HG03039 (cell line): Measurements from ENCODE around the gene OVCH2.
"Not testable (repeated sequence)": the region's sequence is repeated elsewhere in the genome, so short reads cannot be mapped to it uniquely, and the experiment has no call there.

Experiments used
- ATAC-seq: cut with Tn5 transposase; IDR thresholded peaks from one replicate; pipeline ENCODE4 v1.9.1; 2021; ENCODE audit warnings: mild to moderate bottlenecking, moderate library complexity; ENCODE audit not compliant: unreplicated experiment

Gene OVCH2, protein sequence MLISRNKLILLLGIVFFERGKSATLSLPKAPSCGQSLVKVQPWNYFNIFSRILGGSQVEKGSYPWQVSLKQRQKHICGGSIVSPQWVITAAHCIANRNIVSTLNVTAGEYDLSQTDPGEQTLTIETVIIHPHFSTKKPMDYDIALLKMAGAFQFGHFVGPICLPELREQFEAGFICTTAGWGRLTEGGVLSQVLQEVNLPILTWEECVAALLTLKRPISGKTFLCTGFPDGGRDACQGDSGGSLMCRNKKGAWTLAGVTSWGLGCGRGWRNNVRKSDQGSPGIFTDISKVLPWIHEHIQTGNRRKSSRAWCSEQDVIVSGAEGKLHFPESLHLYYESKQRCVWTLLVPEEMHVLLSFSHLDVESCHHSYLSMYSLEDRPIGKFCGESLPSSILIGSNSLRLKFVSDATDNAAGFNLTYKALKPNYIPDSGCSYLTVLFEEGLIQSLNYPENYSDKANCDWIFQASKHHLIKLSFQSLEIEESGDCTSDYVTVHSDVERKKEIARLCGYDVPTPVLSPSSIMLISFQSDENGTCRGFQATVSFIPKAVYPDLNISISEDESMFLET

DNA sequence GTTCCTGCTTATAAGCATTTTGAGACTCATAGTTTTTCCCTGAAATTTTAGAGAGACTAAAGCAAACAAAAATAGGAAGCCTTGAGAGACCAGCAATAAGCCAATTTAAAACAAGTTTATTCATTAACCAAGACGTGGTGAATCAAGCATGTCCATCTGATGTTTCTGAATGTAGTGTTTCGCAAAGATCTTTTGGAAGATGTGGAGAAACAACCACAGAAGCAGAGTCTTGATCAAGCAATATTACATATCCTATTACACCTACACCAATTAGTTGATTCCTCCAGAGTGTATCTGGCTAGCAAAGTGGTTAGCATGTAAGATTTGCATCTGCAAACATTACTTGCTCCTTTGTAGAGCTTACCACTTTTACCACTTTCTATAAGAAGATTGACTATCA lies at the start of gene OVCH2:
Gene OVCH2 (minus strand): TSS at position 101 of the 400 bp plus-strand sequence. CDS start 83 bp downstream, at position 18.
- ATAC-seq = no peak

- no peak for ATAC-seq
Observed at GRCh38 chr11:7749456-7749855, 43.2 kb upstream of the OVCH2 start.

- ATAC-seq = not testable (repeated sequence)
Observed at GRCh38 chr11:7734767-7735166, 28.5 kb upstream of the OVCH2 start.

DNA sequence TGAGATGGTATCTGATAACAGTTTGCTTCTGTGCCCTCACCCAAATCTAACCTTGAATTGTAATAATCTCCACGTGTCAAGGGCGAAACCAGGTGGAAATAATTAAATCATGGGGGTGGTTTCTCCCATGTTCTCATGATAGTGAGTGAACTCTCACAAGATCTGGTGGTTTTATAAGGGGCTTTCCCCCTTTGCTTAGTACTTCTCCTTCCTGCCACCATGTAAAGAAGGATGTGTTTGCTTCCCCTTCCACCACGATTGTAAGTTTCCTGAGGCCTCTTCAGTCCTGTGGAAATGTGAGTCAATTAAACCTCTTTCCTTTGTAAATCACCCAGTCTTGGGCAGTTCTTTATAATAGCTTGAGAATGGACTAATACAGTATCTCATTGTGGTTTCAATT lies 8.5 kb upstream of the OVCH2 start:
- ATAC-seq = no peak

- ATAC-seq = no peak
Observed at GRCh38 chr11:7703740-7704139, 2.5 kb downstream of the OVCH2 start.

- no peak for ATAC-seq
Observed at GRCh38 chr11:7696424-7696823, 9.9 kb downstream of the OVCH2 start.

DNA sequence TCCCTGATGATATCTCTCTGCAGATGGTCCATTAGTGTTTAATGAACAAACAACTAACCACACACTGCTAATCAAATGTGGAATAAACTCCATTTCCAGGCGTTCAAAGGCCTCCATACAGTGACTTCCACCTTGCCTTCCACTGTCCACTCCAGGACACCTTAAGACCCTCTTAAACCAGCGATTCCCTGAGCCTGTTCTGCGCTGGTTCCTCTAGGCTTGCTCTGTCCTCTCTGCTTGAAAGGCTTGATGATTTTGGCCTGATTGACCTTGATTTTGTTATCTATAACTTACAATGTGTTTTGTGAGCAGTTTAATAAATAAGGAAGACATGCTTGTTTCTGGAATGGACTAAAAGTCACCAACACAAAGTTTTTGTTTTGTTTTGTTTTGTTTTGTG lies 12.0 kb downstream of the OVCH2 start:
- no peak for ATAC-seq

- no peak for ATAC-seq
Observed at GRCh38 chr11:7692426-7692825, 13.9 kb downstream of the OVCH2 start.

DNA sequence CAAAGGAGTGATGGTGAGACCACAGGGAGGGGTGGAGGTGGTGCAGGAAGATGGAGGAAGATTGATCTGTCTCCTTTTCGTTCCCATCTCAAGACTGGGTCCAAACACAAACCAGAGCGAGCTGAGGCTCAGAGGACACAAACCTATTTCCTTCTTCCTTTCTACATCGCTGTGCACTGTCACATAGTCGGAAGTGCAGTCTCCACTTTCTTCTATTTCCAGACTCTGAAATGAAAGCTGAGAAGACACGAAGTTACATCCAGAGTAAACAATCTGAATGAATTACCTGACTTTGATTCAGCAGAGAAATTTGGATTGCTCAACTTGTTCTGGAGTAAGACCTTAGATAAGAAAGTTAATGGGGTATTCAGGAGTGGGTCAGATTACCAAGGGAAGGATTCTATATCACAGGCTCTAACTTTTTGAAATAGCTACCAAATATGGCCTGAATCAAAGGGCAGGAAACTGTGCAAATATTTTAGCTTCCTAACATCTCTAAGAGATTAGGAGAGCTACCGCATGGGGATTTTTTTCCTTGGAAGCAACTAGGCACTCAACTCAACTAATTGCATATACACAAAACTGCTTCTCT lies 14.4 kb downstream of the OVCH2 start:
- ATAC-seq = no peak

DNA sequence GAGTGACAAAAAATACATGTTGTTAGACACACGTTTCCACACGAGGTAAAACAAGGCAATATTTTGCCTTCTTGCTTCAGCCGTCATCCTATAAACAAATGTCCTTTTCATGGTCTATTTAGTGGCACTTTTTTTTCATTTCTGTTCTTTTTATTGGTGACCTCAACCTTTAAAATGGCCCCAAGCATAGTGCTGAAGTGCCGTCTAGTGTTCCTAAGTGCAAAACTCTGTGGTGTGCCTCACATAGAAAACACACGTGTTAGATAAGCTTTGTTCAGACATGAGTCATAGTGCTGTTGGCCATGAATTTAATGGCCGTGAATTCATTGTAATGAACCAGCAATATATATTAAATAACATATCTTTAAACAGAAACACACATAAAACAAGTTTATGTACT lies 15.6 kb downstream of the OVCH2 start:
- ATAC-seq = no peak

- no peak for ATAC-seq
Observed at GRCh38 chr11:7689239-7689638, 17.0 kb downstream of the OVCH2 start.

GRCh38 chr11:7688238-7688826 lies 17.9 kb downstream of the OVCH2 start:
- ATAC-seq = peak; percentile 70

DNA sequence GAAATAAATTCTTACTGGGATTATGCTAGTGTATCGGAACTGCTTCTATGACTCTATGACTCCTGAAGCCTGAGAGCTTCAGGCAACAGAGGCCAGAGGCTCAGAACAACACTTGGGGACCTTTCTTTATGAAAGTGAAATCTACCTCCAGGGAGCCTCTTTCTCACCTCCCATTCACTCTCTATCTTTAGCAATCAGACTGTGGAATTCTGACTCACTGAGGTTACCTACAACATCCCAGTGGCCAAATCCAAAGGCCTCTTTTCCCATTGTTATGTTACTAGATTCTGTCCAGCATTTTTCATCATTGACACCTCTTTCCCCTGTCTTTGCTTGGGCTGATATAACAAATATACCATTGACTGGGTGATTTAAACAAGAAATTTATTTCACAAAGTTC lies 18.9 kb downstream of the OVCH2 start:
- ATAC-seq = no peak

DNA sequence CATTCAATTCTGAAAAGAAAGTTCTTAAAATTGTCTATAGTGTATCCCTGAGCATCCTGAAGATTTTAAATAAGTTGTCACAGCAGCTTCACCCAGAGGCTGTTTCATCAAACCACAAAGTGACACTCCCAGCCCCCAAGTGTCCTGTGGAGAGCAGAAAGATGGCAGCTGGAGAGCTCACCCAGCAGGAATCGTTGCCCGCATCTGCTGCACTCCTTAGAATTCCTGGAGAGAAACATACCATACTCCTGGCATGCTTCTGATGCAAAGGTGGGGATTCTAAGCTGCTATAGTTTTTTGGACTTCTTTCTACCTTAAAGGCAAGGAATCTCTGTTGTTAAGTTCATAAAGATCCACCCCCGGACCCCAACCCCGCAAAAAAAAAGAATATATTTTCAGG lies 19.5 kb downstream of the OVCH2 start:
- ATAC-seq = no peak

DNA sequence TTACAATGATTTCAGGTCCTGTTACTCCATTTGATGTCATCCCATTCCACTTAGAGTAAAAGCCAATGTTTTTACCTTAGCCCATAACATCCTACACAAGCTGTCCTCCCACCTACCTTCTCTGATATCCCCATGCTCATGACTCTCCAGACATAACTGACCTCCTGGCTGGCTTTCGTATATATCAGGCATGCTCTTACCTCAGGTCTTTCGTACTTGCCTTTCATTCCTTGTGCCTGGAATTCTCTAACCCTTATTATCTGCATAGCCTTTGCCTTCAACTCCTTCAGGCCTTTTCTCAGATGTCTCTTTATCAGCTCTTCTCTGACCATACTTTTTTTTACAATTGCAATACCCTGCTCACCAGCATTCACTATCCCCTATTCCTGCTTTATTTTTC lies 22.7 kb downstream of the OVCH2 start:
- no peak for ATAC-seq

DNA sequence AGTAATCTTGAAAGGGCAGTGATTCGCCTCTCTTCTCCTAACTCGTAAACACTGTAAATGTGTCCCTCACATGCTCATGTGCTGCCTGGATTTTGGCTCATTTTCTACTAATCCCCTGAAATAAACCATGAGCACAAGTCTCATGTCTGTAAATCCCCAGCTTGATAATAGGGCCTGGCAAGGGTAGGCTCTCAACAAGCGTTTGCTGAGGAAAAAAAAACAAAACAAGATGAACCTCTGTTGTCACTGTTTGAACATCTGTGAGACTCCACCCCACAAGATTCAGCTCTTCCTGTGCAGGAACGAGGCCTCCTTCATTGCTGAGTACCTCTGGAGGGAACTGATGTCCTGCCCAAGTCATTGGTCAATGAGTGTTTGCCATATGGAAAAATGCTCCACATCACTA lies 28.5 kb downstream of the OVCH2 start:
- no peak for ATAC-seq

GRCh38 chr11:7677071-7677470 lies 29.2 kb downstream of the OVCH2 start:
- ATAC-seq = no peak

- no peak for ATAC-seq
Observed at GRCh38 chr11:7675631-7676030, 30.6 kb downstream of the OVCH2 start.

DNA sequence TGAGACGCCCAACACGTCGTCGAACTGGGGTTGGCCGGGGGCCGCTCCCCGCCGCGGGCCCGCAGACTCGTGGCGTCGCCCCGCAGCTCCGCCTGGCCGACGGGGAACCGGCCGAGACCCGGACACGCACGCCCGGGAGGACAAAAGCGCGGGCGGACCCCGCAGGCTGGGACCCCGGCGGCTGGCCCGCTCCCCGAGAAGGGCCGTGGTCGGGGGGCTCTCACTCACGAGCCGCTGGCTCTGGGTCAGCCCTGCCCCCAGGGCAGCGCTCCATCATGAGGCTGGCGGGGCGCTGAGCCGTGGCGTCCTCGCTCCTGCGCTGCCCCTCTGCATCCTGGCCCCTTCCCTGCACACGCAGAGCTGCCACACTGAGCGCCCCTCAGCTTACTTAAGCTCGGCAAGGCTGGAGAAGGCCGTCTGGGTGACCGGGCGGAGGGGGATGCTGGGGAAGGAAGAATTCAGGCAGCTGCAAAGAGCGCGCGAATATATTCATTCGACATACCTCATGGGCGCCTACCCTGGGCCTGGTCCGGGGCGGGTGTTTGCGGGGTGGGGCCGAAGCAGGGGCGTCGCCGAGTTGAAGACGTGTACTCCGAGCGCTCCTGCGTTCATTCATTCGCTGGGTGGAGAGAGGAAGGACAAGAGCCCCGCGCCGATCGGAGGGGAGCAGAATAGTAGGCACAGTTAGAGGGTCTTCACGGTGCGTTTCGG lies 32.4 kb downstream of the OVCH2 start:
- ATAC-seq = no peak

DNA sequence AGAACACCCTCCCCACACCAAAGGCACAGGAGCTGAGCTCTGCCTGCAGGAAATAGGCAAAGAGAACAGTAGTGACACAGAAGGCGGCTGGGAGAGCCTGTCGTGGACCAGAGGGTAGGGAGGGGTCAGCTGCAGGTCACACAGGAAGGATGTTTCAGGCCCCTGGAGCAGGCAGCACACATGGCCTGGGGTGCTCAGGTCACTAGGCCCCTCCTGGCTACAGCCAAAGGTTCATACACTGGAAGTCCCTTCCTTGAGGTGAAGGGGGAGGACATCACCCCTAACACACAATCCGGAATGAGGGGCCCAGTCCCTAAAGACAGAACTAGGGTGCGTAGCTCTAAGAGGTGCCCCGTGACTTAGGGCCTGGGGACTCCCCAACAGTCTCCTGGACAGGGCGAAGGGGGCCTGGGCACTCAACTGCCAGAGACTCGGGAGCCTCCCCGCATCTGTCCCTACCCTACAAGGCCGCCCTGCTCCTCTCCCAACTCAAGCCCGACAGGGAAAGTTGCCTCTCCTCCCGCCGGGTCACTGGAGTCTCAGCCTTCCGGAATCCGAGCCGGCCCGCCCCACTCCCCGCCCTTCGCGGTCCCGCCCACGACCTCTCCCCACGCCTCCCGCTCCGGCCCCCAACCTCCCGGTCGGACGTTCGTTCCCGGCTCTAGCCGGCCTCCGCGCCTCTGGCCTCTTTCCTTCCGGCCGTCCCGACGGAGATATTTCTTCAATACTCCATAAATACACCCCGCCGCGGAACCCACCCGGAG lies 33.1 kb downstream of the OVCH2 start, which contains the start of gene CYB5R2:
Gene CYB5R2 (minus strand): TSS at position 541 of the 764 bp plus-strand sequence. CDS start 675 bp downstream, outside the sequence.
- no peak for ATAC-seq
